ENCODE data around the gene TMEM200A. TPM values are rescaled to one million over a fixed set of nuclear protein-coding genes. Genes with fewer than 3 reads are reported as not detected.

Gene TMEM200A
- total RNA-seq, 2 experiments from 2014 or later: 3.0 to 5.0 TPM

- H3K27me3 Mint-ChIP-seq: no peaks in the 10 kb centered on the region
- no peak for DNase-seq
- H3K9me3 Mint-ChIP-seq (ENCODE audit: low read depth): no peaks in the 10 kb centered on the region
- no peaks in the 10 kb centered on the region for H3K4me1 Mint-ChIP-seq
- no peak overlapping the region for H3K4me3 Mint-ChIP-seq
- CTCF ChIA-PET: no interaction called here
- ATAC-seq: no peak
- H3K27ac Mint-ChIP-seq: no peak overlapping the region
- H3K36me3 Mint-ChIP-seq: no peaks in the 10 kb centered on the region
Measured at GRCh38 chr6:130447374-130447773, 81.6 kb downstream of the TMEM200A start.

GRCh38 chr6:130452336-130452735, 86.5 kb downstream of the TMEM200A start:
- H3K4me1 Mint-ChIP-seq: peaks cover 3% of the 10 kb centered on the region
- DNase-seq (no peak), ATAC-seq (no peak)
- H3K4me3 Mint-ChIP-seq: no peak overlapping the region
- no peaks in the 10 kb centered on the region for H3K9me3 Mint-ChIP-seq (ENCODE audit: low read depth)
- CTCF ChIA-PET: no interaction called here
- no peak overlapping the region for H3K27ac Mint-ChIP-seq
- no peaks in the 10 kb centered on the region for H3K36me3 Mint-ChIP-seq
- H3K27me3 Mint-ChIP-seq: no peaks in the 10 kb centered on the region

GRCh38 chr6:130453230-130453629, 87.4 kb downstream of the TMEM200A start:
- Mint-ChIP-seq H3K27me3 (no peaks in the 10 kb centered on the region), H3K4me3 (no peak overlapping the region), H3K36me3 (no peaks in the 10 kb centered on the region), H3K27ac (no peak overlapping the region), H3K4me1 (peaks cover 3% of the 10 kb centered on the region), H3K9me3 (ENCODE audit: low read depth) (no peaks in the 10 kb centered on the region)
- CTCF ChIA-PET: interaction anchor here (1.2 kb wide), 1 partner anchor 88 kb away, joined by 3 read pairs; no protein-coding TSS in a partner anchor
- DNase-seq: no peak
- peak; percentile 82 for ATAC-seq

DNA sequence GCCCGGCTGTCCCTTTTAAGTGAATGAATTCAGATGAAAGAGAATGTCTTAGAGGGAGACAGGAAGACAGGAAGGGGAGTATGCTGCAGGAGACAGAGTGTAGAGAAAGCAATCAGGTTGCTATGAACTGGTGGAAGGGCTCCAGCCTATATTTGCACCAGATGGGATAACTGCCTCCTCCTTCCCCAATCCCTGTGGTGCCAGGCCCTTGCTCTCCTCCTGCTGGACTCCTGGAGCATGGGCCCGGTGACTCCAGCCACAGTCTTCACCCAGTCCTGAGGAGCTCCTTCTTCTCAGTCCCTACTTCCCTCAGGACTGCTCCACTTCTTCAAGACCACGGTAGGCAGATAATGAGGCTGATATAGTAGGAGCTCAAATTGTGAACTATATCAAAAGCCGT, 91.8 kb downstream of the TMEM200A start:
- CTCF ChIA-PET: no interaction called here
- Mint-ChIP-seq H3K27ac (no peak overlapping the region), H3K4me1 (peaks cover 3% of the 10 kb centered on the region), H3K4me3 (no peak overlapping the region), H3K36me3 (no peaks in the 10 kb centered on the region), H3K27me3 (no peaks in the 10 kb centered on the region), H3K9me3 (ENCODE audit: low read depth) (no peaks in the 10 kb centered on the region)
- ATAC-seq: no peak
- DNase-seq: no peak

DNA sequence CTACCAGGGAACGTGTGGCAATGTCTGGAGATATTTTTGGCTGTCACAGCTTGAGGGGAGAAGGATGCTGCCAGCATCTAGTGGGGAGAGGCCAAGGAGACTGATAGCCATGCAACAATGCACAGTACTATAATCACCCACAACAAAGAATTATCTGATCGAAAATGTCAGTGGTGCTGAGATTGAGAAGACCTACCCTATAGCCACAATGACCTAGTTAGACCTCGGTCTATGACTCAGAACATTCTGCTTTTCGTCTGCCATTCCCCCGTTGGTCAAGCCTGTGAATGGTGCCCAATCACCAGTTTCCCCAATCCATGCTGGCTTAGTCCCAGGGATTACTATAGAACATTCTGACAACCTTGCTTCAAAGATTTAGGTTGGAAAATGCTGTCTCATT, 93.5 kb downstream of the TMEM200A start:
- no peak overlapping the region for H3K4me3 Mint-ChIP-seq
- no peak for ATAC-seq
- DNase-seq: no peak
- H3K9me3 Mint-ChIP-seq (ENCODE audit: low read depth): no peaks in the 10 kb centered on the region
- CTCF ChIA-PET: no interaction called here
- H3K27me3 Mint-ChIP-seq: no peaks in the 10 kb centered on the region
- no peaks in the 10 kb centered on the region for H3K36me3 Mint-ChIP-seq
- no peaks in the 10 kb centered on the region for H3K4me1 Mint-ChIP-seq
- H3K27ac Mint-ChIP-seq: no peak overlapping the region

- no peaks in the 10 kb centered on the region for H3K27me3 Mint-ChIP-seq
- DNase-seq (no peak), ATAC-seq (no peak)
- CTCF ChIA-PET: no interaction called here
- H3K36me3 Mint-ChIP-seq: no peaks in the 10 kb centered on the region
- no peaks in the 10 kb centered on the region for H3K9me3 Mint-ChIP-seq (ENCODE audit: low read depth)
- no peak overlapping the region for H3K4me3 Mint-ChIP-seq
- H3K27ac Mint-ChIP-seq: no peak overlapping the region
- H3K4me1 Mint-ChIP-seq: peaks cover 7% of the 10 kb centered on the region
Measured at GRCh38 chr6:130460934-130461333, 95.1 kb downstream of the TMEM200A start.

DNA sequence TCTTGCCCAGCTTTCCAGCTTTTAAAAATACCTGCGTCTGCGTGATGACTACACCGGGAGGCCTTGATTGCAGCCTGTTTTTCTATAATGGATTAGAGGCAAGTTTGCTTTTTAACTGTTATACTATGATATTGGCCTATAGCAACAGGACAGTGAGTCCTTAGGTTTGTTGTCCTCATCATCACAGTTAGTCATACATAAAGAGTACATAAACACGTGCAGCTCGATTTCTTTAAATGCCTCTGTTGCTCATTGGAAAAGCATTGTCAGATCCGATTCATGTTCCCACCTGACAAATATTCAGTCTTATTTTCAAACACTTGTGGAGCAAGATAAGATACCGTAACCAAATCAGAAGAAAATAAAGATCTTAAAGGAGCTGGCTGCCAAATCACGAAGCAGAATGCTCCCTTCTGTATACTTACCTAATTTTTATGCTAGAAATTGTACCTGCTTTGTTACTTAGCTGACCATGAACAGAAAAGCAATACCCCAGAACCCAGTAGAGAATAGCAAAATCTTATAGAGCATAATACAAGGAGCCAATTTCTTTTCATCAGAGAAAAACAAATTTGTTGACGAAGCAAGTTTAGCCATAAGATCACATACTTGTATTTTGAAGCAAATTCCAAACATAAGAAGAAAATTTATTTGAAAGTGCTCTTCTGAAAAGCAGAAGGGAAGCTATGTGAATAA, 100.4 kb downstream of the TMEM200A start:
- Mint-ChIP-seq H3K4me3 (no peak overlapping the region), H3K36me3 (no peaks in the 10 kb centered on the region), H3K4me1 (peaks cover 26% of the 10 kb centered on the region), H3K9me3 (ENCODE audit: low read depth) (no peaks in the 10 kb centered on the region), H3K27me3 (no peaks in the 10 kb centered on the region), H3K27ac (no peak overlapping the region)
- no peak for DNase-seq
- CTCF ChIA-PET: interaction anchor here (2.4 kb wide), 1 partner anchor 232 kb away, joined by 8 read pairs; no protein-coding TSS in a partner anchor
- no peak for ATAC-seq

DNA sequence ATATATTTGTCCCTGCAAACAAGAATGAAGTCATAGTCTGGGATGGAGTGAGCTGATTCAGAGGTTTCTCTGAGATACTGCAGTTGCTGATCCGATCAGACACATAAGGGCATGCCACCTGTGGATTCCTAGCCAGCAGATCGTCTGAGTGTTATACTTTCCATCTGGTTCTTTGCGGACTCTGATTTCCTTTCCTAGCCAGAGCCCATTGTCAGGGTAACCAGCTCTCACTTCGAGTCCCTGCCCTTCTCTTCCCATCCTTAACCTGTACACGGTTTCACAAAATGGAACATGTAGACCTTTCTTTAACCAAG, 100.9 kb downstream of the TMEM200A start:
- CTCF ChIA-PET: interaction anchor here (2.4 kb wide), 1 partner anchor 231 kb away, joined by 8 read pairs; no protein-coding TSS in a partner anchor
- DNase-seq (no peak), ATAC-seq (no peak)
- peak overlapping the region; percentile 8 for H3K27ac Mint-ChIP-seq
- no peaks in the 10 kb centered on the region for H3K27me3 Mint-ChIP-seq
- no peak overlapping the region for H3K4me3 Mint-ChIP-seq
- peaks cover 26% of the 10 kb centered on the region for H3K4me1 Mint-ChIP-seq
- H3K36me3 Mint-ChIP-seq: no peaks in the 10 kb centered on the region
- no peaks in the 10 kb centered on the region for H3K9me3 Mint-ChIP-seq (ENCODE audit: low read depth)

DNA sequence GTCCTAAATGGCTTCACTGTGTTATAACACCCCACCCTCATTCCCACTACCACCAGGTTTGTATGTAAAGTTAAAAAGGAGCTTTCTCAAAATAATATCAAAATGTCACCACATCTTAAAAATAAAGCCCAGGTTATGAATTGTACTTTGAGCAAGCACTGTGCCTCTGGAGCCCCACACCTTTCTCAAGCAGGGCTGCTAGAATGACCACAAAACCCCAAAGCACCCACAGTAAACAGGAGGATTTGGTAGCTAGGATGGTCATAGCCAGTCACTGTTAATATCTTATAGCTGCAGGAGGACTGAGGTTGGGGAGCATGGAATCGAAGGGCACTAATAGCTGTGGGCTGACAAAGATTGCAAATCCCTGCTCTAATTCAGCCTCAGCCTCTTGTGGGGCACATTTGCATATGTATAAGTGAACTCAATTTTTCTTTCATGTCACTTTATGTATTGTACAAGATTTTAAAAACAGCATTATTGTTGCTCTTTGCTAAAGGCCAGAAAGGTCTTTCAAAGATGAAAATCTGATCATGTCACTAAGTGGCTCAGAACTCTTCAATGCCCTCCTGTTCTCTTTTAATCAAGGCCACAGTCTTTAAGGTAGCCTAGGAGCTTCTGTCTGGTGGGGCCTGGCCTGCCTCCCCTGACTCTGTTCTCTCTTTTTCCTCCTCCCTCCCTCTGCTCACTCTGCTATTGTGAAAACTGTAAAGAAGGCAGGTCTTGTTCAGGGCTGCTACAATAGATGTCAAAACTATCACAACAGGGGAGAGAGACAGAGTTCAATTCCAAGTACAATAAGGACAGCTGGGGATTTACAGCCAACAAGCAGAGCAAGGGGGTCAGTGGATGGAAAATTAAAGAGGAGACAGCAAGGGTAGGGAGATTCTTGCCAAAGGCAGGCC, 101.6 kb downstream of the TMEM200A start:
- peak overlapping the region; percentile 16 for H3K27ac Mint-ChIP-seq
- CTCF ChIA-PET: interaction anchor here (2.4 kb wide), 1 partner anchor 231 kb away, joined by 8 read pairs; no protein-coding TSS in a partner anchor
- no peaks in the 10 kb centered on the region for H3K9me3 Mint-ChIP-seq (ENCODE audit: low read depth)
- H3K4me1 Mint-ChIP-seq: peaks cover 26% of the 10 kb centered on the region
- ATAC-seq: peak; percentile 89
- H3K4me3 Mint-ChIP-seq: no peak overlapping the region
- peaks cover 3% of the 10 kb centered on the region for H3K36me3 Mint-ChIP-seq
- peak; percentile 72 for DNase-seq
- no peaks in the 10 kb centered on the region for H3K27me3 Mint-ChIP-seq

GRCh38 chr6:130470766-130471165, 104.9 kb downstream of the TMEM200A start:
- ATAC-seq (no peak), DNase-seq (no peak)
- no peak overlapping the region for H3K4me3 Mint-ChIP-seq
- peaks cover 21% of the 10 kb centered on the region for H3K4me1 Mint-ChIP-seq
- CTCF ChIA-PET: no interaction called here
- H3K9me3 Mint-ChIP-seq (ENCODE audit: low read depth): peaks cover 2% of the 10 kb centered on the region
- H3K27ac Mint-ChIP-seq: no peak overlapping the region
- H3K36me3 Mint-ChIP-seq: peaks cover 3% of the 10 kb centered on the region
- no peaks in the 10 kb centered on the region for H3K27me3 Mint-ChIP-seq

DNA sequence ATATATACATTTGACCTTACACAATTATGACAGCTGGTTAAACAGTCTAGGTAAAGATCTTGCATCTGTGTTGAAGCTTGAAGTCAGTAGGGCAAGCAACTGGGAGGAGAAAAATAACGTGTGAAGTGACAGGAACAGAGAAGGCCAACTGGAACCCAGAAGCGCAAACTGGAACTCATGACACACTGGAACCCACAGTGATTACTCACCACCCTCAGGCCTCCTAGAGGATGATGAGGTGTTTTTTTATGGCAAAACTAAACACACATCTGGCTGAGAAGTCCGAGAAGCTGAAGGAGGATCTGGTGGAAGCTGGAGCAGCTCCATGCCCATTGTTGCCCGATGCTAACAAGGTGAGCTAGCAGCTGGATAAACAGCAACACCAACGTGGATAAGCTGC, 108.1 kb downstream of the TMEM200A start:
- Mint-ChIP-seq H3K4me1 (peaks cover 2% of the 10 kb centered on the region), H3K36me3 (peaks cover 7% of the 10 kb centered on the region), H3K9me3 (ENCODE audit: low read depth) (peaks cover 11% of the 10 kb centered on the region), H3K27me3 (no peaks in the 10 kb centered on the region), H3K4me3 (no peak overlapping the region), H3K27ac (no peak overlapping the region)
- CTCF ChIA-PET: no interaction called here
- ATAC-seq: no peak
- no peak for DNase-seq

DNA sequence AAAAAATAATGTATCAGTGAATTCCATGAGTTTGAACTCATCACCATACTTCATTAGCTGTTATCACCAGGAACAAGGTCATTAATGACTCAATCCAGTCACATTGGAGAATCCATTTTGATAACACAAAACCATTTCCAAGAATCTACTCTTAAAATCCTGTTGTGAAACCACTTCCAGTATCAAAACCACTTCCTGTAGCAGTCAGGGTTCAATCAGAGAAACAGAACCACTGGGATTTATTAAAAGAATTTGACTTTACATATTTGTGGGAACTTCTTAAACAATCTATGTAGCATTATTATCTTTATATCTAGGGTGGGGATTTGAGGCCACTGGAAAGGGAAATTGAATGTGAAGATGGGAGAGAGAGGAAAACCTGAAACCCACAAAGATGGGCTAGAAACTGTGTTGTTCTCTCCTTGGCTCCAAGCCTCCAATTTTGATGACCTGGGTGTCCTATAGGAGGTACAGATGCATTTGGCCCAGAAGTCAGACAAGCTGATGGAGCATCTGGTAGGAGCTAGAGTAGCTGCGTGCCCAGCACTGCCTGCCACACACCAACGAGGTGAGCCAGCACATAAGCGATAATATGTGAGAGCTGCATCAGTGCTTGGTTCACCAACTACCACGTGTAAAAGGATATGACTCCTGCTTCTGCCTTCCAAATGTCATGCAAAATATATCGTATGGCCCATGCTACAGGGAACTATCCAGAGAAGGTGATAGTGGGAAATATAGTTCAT, 117.0 kb downstream of the TMEM200A start:
- H3K4me1 Mint-ChIP-seq: peaks cover 16% of the 10 kb centered on the region
- DNase-seq (no peak), ATAC-seq (no peak)
- peak overlapping the region; percentile 11 for H3K27ac Mint-ChIP-seq
- H3K27me3 Mint-ChIP-seq: no peaks in the 10 kb centered on the region
- CTCF ChIA-PET: no interaction called here
- H3K4me3 Mint-ChIP-seq: no peak overlapping the region
- peaks cover 11% of the 10 kb centered on the region for H3K36me3 Mint-ChIP-seq
- H3K9me3 Mint-ChIP-seq (ENCODE audit: low read depth): peaks cover 6% of the 10 kb centered on the region

DNA sequence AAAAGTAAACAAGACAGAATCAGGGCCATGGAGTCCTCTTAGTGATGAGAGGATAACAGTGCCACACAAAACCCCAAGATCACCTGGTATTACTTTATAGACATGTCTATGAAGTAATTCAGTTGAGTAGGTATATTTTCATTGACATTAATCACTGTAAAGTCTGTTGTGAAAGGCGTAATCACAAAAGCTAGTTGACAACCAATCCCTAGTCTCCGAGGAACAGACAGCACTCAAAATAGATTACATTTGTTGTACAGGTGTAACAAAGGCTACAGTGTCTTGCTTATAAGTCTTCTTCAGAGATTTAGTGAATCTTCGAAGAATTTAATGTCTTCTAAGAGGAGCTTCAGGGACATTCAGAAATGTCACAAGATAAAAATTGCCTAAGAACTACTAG, 120.1 kb downstream of the TMEM200A start:
- ATAC-seq (no peak), DNase-seq (no peak)
- CTCF ChIA-PET: no interaction called here
- Mint-ChIP-seq H3K36me3 (peaks cover 11% of the 10 kb centered on the region), H3K27ac (no peak overlapping the region), H3K4me1 (peaks cover 27% of the 10 kb centered on the region), H3K27me3 (no peaks in the 10 kb centered on the region), H3K9me3 (ENCODE audit: low read depth) (peaks cover 8% of the 10 kb centered on the region), H3K4me3 (no peak overlapping the region)

All from activated CD8-positive, alpha-beta memory T cell treated with anti-CD3 and anti-CD28 coated beads, Interleukin-2, amount 10 ng/mL, durations not matched to agents 7 days and 5 days (primary cell).